Chondrocyte (in vitro differentiated cells): ENCODE measurements around the gene RGS19. TPM values are rescaled to one million over a fixed set of nuclear protein-coding genes. Genes with fewer than 3 reads are reported as not detected.

ENCODE experiments used
- DNase-seq: peaks from one replicate; pipeline ENCODE4 v3.0.0; 2021; ENCODE audit warnings: mixed read lengths, low spot score
- H3K27ac Mint-ChIP-seq: one replicate; pipeline ENCODE4 v1.8.0; 2021; ENCODE audit warnings: mild to moderate bottlenecking, moderate library complexity, mixed read lengths; ENCODE audit not compliant: unreplicated experiment
- H3K27me3 Mint-ChIP-seq: 2 replicates; pipeline ENCODE4 v1.8.0; 2021; ENCODE audit warnings: low read depth, mixed read lengths
- H3K36me3 Mint-ChIP-seq: 2 replicates; pipeline ENCODE4 v1.8.0; 2021; ENCODE audit warnings: low read depth, mixed read lengths
- H3K4me1 Mint-ChIP-seq: 2 replicates; pipeline ENCODE4 v1.8.0; 2021; ENCODE audit warnings: low read depth, mild to moderate bottlenecking, mixed read lengths
- H3K4me3 Mint-ChIP-seq: one replicate; pipeline ENCODE4 v1.8.0; 2021; ENCODE audit warnings: mild to moderate bottlenecking, moderate library complexity, mixed read lengths; ENCODE audit not compliant: unreplicated experiment
- H3K9me3 Mint-ChIP-seq: 2 replicates; pipeline ENCODE4 v1.8.0; 2021; ENCODE audit warnings: low read depth, mixed read lengths
- CTCF ChIP-seq: fragments of 200-600 bp; sonication (generic); IDR thresholded peaks from 2 replicates; pipeline ENCODE4 v1.5.0; 2021; ENCODE audit warnings: antibody characterized with exemption, mild to moderate bottlenecking, moderate library complexity
- total RNA-seq: library from RNA; stranded (reverse); gene quantifications from 3 replicates; pipeline ENCODE4 v1.2.1, GENCODE V29; 2021

Gene RGS19
- total RNA-seq, 1 donor from 2014 or later = 18.1 TPM

- H3K9me3 Mint-ChIP-seq = no peaks in the 10 kb centered on the region
- no peak for DNase-seq
- H3K4me3 Mint-ChIP-seq = no peak overlapping the region
- TF ChIP-seq CTCF = no peak
- peaks cover 22% of the 10 kb centered on the region for H3K36me3 Mint-ChIP-seq
- H3K27ac Mint-ChIP-seq = peak overlapping the region; percentile 54
- peaks cover 4% of the 10 kb centered on the region for H3K27me3 Mint-ChIP-seq
- H3K4me1 Mint-ChIP-seq = peaks cover 6% of the 10 kb centered on the region
Observed at GRCh38 chr20:64035066-64035932, 44.0 kb downstream of the RGS19 start.

- Mint-ChIP-seq H3K36me3 (peaks cover 29% of the 10 kb centered on the region), H3K4me3 (no peak overlapping the region), H3K4me1 (peaks cover 2% of the 10 kb centered on the region), H3K27me3 (peaks cover 2% of the 10 kb centered on the region), H3K9me3 (no peaks in the 10 kb centered on the region), H3K27ac (no peak overlapping the region)
- no peak for DNase-seq
- no peak for TF ChIP-seq CTCF
Observed at GRCh38 chr20:64033981-64034493, 45.3 kb downstream of the RGS19 start.

- H3K4me1 Mint-ChIP-seq = peaks cover 2% of the 10 kb centered on the region
- no peaks in the 10 kb centered on the region for H3K9me3 Mint-ChIP-seq
- H3K36me3 Mint-ChIP-seq = peaks cover 32% of the 10 kb centered on the region
- DNase-seq = no peak
- H3K27ac Mint-ChIP-seq = no peak overlapping the region
- H3K4me3 Mint-ChIP-seq = no peak overlapping the region
- no peak for TF ChIP-seq CTCF
- H3K27me3 Mint-ChIP-seq = peaks cover 2% of the 10 kb centered on the region
Observed at GRCh38 chr20:64032706-64033624, 46.4 kb downstream of the RGS19 start.

- H3K27me3 Mint-ChIP-seq = no peaks in the 10 kb centered on the region
Observed at GRCh38 chr20:64031822-64032314, 47.5 kb downstream of the RGS19 start.

More at GRCh38 chr20:64031822-64032314, 47.5 kb downstream of the RGS19 start:
- no peak for TF ChIP-seq CTCF
- H3K4me1 Mint-ChIP-seq = no peaks in the 10 kb centered on the region
- H3K36me3 Mint-ChIP-seq = peaks cover 38% of the 10 kb centered on the region
- H3K9me3 Mint-ChIP-seq = no peaks in the 10 kb centered on the region
- no peak overlapping the region for H3K4me3 Mint-ChIP-seq
- DNase-seq = no peak
- no peak overlapping the region for H3K27ac Mint-ChIP-seq
